HG03095 (cell line): Measurements from ENCODE around the gene SULT4A1.
A peak's percentile ranks its signal among the peaks of the same experiment; 100 is the strongest.

Experiments
- ATAC-seq: cut with Tn5 transposase; IDR thresholded peaks from one replicate; pipeline ENCODE4 v1.9.1; 2021; ENCODE audit warnings: moderate library complexity; ENCODE audit not compliant: unreplicated experiment

SULT4A1 gene

GRCh38 chr22:43814264-43814663 is 48.0 kb downstream of the SULT4A1 start:
- no peak for ATAC-seq

GRCh38 chr22:43812890-43813289 is 49.4 kb downstream of the SULT4A1 start:
- no peak for ATAC-seq

- peak; percentile 70 for ATAC-seq
Observed at GRCh38 chr22:43812149-43812842, 50.0 kb downstream of the SULT4A1 start, which contains the start of gene EFCAB6. Gene EFCAB6, minus strand, starts transcription at chr22:43812305. Its CDS starts 29,987 bp downstream, at chr22:43782318.

GRCh38 chr22:43811777-43812148 is 50.5 kb downstream of the SULT4A1 start:
- ATAC-seq: no peak

- no peak for ATAC-seq
Observed at GRCh38 chr22:43802897-43803495, 59.3 kb downstream of the SULT4A1 start.

- ATAC-seq: no peak
Observed at GRCh38 chr22:43800970-43801369, 61.3 kb downstream of the SULT4A1 start.

- no peak for ATAC-seq
Observed at GRCh38 chr22:43798492-43798891, 63.8 kb downstream of the SULT4A1 start.

- ATAC-seq: no peak
Observed at GRCh38 chr22:43796567-43796966, 65.7 kb downstream of the SULT4A1 start.

- no peak for ATAC-seq
Observed at GRCh38 chr22:43795320-43795719, 67.0 kb downstream of the SULT4A1 start.

GRCh38 chr22:43792905-43793304 is 69.4 kb downstream of the SULT4A1 start:
- ATAC-seq: no peak

- no peak for ATAC-seq
Observed at GRCh38 chr22:43789452-43789851, 72.9 kb downstream of the SULT4A1 start.

GRCh38 chr22:43783777-43784176 is 78.5 kb downstream of the SULT4A1 start:
- ATAC-seq: no peak

- ATAC-seq: no peak
Observed at GRCh38 chr22:43782448-43782847, 79.9 kb downstream of the SULT4A1 start.

- ATAC-seq: no peak
Observed at GRCh38 chr22:43777286-43777685, 85.0 kb downstream of the SULT4A1 start.

- ATAC-seq: no peak
Observed at GRCh38 chr22:43776081-43776670, 86.1 kb downstream of the SULT4A1 start.
